ENCODE measurements around the gene MED12L.

DNA sequence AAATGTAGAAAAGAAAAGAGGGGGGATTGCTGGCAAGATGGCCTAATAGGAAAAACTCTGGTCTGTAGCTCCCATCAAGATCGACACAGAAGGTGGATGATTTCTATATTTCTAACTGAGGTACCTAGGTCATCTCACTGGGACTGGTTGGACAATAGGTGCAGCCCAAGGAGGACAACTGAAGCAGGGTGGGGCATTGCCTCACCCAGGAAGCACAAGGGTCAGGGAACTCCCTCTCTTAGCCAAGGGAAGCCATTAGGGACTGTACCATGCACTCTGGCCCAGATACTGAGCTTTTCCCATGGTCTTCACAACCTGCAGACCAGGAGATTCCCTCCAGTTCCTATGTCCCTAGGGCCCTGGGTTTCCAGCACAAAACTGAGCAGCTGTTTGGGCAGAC, 398.0 kb downstream of the MED12L start:
- TF ChIP-seq ZNF658 (tag by site-specific recombination; IDR thresholded peaks at IDR 0.05) (no peak), ZNF596 (tag by site-specific recombination; IDR thresholded peaks at IDR 0.05) (no peak), ZNF274 (IDR thresholded peaks at IDR 0.05; ENCODE audit: low read length) (no peak), ZNF274 (tag by site-specific recombination; IDR thresholded peaks at IDR 0.05; ENCODE audit: borderline replicate concordance) (no peak)

Measured in HEK293 (cell line).